CD4-positive, alpha-beta T cell treated with Interleukin-15 for 1 hour (primary cell): ENCODE results near the gene ZNF341.

Experiments
- DNase-seq: peaks from one replicate; pipeline ENCODE4 v3.0.0-alpha.2; 2020

ZNF341 gene

GRCh38 chr20:33703498-33704137 is 28.2 kb upstream of the ZNF341 start:
- DNase-seq: no peak

GRCh38 chr20:33704197-33704924 is 27.4 kb upstream of the ZNF341 start:
- no peak for DNase-seq

- DNase-seq: no peak
These were observed 24.1 kb upstream of the ZNF341 start for GRCh38 chr20:33707668-33708067.

GRCh38 chr20:33709398-33709797 is 22.4 kb upstream of the ZNF341 start:
- DNase-seq: no peak

GRCh38 chr20:33709905-33710541 is 21.8 kb upstream of the ZNF341 start:
- no peak for DNase-seq

GRCh38 chr20:33710681-33711445 is 20.9 kb upstream of the ZNF341 start:
- DNase-seq: no peak

- no peak for DNase-seq
These were observed 20.4 kb upstream of the ZNF341 start for GRCh38 chr20:33711446-33711738.

- no peak for DNase-seq
These were observed 17.9 kb upstream of the ZNF341 start for GRCh38 chr20:33713865-33714367.

- no peak for DNase-seq
These were observed 15.3 kb upstream of the ZNF341 start for GRCh38 chr20:33716498-33716897.

GRCh38 chr20:33719277-33719988 is 12.4 kb upstream of the ZNF341 start:
- no peak for DNase-seq

GRCh38 chr20:33719989-33720709 is 11.6 kb upstream of the ZNF341 start, which contains the start of gene PXMP4:
TSS of gene PXMP4 (minus strand) at chr20:33720310. CDS start at chr20:33720207, 103 bp downstream.
- peak; percentile 95 for DNase-seq

- no peak for DNase-seq
These were observed 10.2 kb upstream of the ZNF341 start for GRCh38 chr20:33721391-33722140.

- DNase-seq: peak; percentile 31
These were observed 7.2 kb upstream of the ZNF341 start for GRCh38 chr20:33724439-33725094.

- DNase-seq: no peak
These were observed 6.1 kb upstream of the ZNF341 start for GRCh38 chr20:33725607-33726264.

- DNase-seq: no peak
These were observed 4.7 kb upstream of the ZNF341 start for GRCh38 chr20:33727115-33727479.

GRCh38 chr20:33727806-33728205 is 4.0 kb upstream of the ZNF341 start:
- DNase-seq: no peak

- no peak for DNase-seq
These were observed 3.3 kb upstream of the ZNF341 start for GRCh38 chr20:33728463-33728862.

- DNase-seq: no peak
These were observed 2.7 kb upstream of the ZNF341 start for GRCh38 chr20:33729101-33729500.

- DNase-seq: no peak
These were observed 677 bp upstream of the ZNF341 start for GRCh38 chr20:33730946-33731692.
